Measurements from ENCODE around the gene NPR1. TPM values are rescaled to one million over a fixed set of nuclear protein-coding genes. Genes with fewer than 3 reads are reported as not detected.

The NPR1 gene
- total and polyA plus RNA-seq, 2 of the 13 experiments (the other 11 are each of a cell fraction or from before 2014, with no cell fraction given): not detected

- no peaks in the 10 kb centered on the region for H3K79me2 ChIP-seq (ENCODE audit: insufficient read depth, low read length)
- H3K4me2 ChIP-seq (ENCODE audit: low read depth, low read length): no peak overlapping the region
- ChIA-PET CTCF (ENCODE audit: low intra/inter-chr PET ratio, low total read pairs) (no interaction called here), POLR2A (interaction anchor here (0.7 to 1.2 kb wide), 4 partner anchors 19 to 75 kb away, joined by 3 to 5 read pairs (median 3); partner anchors contain the start of genes CHTOP, INTS3 and S100A13)
- no TSS peak for BruUV-seq (replicated peaks)
- ATAC-seq (no peak), FAIRE-seq (no peak), DNase-seq (ENCODE audit: low spot score) (no peak)
- no peak overlapping the region for H3K4me3 ChIP-seq (replicated peaks in 1 of 3; ENCODE audit: insufficient read depth in 1 of 3, low read depth in 2 of 3, low read length in 3 of 3)
- H3K27ac ChIP-seq (ENCODE audit: extremely low read length, insufficient read depth, low read length): no peak overlapping the region
- H3K9ac ChIP-seq (ENCODE audit: insufficient read depth, low read depth, low read length): no peak overlapping the region
- no peaks in the 10 kb centered on the region for H3K36me3 ChIP-seq (replicated peaks in 1 of 2; ENCODE audit: control insufficient read depth in 1 of 2, insufficient read depth in 2 of 2, low read length in 2 of 2)
- H4K20me1 ChIP-seq (ENCODE audit: insufficient read depth, low read length): no peaks in the 10 kb centered on the region
- 63% methylated on average over 3 of the region's 3 CpGs for WGBS (ENCODE audit: low lambda C conversion rate)
- TF ChIP-seq, protein P1, sequence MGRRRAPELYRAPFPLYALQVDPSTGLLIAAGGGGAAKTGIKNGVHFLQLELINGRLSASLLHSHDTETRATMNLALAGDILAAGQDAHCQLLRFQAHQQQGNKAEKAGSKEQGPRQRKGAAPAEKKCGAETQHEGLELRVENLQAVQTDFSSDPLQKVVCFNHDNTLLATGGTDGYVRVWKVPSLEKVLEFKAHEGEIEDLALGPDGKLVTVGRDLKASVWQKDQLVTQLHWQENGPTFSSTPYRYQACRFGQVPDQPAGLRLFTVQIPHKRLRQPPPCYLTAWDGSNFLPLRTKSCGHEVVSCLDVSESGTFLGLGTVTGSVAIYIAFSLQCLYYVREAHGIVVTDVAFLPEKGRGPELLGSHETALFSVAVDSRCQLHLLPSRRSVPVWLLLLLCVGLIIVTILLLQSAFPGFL (CRISPR knock-in tag; IDR thresholded peaks at IDR 0.05): no peak
- TF ChIP-seq, protein P2, sequence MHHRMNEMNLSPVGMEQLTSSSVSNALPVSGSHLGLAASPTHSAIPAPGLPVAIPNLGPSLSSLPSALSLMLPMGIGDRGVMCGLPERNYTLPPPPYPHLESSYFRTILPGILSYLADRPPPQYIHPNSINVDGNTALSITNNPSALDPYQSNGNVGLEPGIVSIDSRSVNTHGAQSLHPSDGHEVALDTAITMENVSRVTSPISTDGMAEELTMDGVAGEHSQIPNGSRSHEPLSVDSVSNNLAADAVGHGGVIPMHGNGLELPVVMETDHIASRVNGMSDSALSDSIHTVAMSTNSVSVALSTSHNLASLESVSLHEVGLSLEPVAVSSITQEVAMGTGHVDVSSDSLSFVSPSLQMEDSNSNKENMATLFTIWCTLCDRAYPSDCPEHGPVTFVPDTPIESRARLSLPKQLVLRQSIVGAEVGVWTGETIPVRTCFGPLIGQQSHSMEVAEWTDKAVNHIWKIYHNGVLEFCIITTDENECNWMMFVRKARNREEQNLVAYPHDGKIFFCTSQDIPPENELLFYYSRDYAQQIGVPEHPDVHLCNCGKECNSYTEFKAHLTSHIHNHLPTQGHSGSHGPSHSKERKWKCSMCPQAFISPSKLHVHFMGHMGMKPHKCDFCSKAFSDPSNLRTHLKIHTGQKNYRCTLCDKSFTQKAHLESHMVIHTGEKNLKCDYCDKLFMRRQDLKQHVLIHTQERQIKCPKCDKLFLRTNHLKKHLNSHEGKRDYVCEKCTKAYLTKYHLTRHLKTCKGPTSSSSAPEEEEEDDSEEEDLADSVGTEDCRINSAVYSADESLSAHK (CRISPR knock-in tag; IDR thresholded peaks at IDR 0.05; ENCODE audit: borderline replicate concordance): no peak
- 0 out of 2 replicates have a peak, but pooled peaks have one; percentile 20 for TF ChIP-seq ZBTB26 (CRISPR knock-in tag; IDR thresholded peaks at IDR 0.05; ENCODE audit: borderline replicate concordance)
- TF ChIP-seq, protein P3, sequence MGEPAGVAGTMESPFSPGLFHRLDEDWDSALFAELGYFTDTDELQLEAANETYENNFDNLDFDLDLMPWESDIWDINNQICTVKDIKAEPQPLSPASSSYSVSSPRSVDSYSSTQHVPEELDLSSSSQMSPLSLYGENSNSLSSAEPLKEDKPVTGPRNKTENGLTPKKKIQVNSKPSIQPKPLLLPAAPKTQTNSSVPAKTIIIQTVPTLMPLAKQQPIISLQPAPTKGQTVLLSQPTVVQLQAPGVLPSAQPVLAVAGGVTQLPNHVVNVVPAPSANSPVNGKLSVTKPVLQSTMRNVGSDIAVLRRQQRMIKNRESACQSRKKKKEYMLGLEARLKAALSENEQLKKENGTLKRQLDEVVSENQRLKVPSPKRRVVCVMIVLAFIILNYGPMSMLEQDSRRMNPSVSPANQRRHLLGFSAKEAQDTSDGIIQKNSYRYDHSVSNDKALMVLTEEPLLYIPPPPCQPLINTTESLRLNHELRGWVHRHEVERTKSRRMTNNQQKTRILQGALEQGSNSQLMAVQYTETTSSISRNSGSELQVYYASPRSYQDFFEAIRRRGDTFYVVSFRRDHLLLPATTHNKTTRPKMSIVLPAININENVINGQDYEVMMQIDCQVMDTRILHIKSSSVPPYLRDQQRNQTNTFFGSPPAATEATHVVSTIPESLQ (CRISPR knock-in tag; conservative IDR thresholded peaks at IDR 0.05): no peak
- no peak for TF ChIP-seq KDM4B (CRISPR knock-in tag; IDR thresholded peaks at IDR 0.05)
- TF ChIP-seq HIVEP1 (CRISPR knock-in tag; IDR thresholded peaks at IDR 0.05): no peak
- peak; percentile 26; the same call in 1 of the 2 replicates for TF ChIP-seq CEBPB (IDR thresholded peaks at IDR 0.05; ENCODE audit: borderline replicate concordance, low read depth, low read length)
- TF ChIP-seq ZC3H4 (CRISPR knock-in tag; IDR thresholded peaks at IDR 0.05; ENCODE audit: borderline replicate concordance): no peak
- no peak for TF ChIP-seq PITX1 (CRISPR knock-in tag; IDR thresholded peaks at IDR 0.05)
- in situ Hi-C loops (cut with HindIII; ENCODE audit: extremely low pct_ligation_motif_present, low pct_unique_long_range_greater_than_20kb) (no loop called here), intact Hi-C loops (cut with micrococcal nuclease; ENCODE audit: unreplicated experiment) (no loop called here)
- no peaks in the 10 kb centered on the region for H3K9me3 ChIP-seq (ENCODE audit: low read length)
- H2AFZ ChIP-seq (ENCODE audit: low read length): no peak overlapping the region
- no peaks in the 10 kb centered on the region for H3K27me3 ChIP-seq (ENCODE audit: control insufficient read depth in 1 of 2, insufficient read depth in 2 of 2, low read length in 2 of 2)
- peaks cover 32% of the 10 kb centered on the region for H3K4me1 ChIP-seq (ENCODE audit: insufficient read depth, low read length)
Measured at GRCh38 chr1:153652805-153653500, 25.5 kb upstream of the NPR1 start.

All from HepG2 (cell line).